ENCODE data around the gene RIMS4. TPM values are rescaled to one million over a fixed set of nuclear protein-coding genes. Genes with fewer than 3 reads are reported as not detected.

RIMS4 gene
- polyA plus RNA-seq, 1 experiment, result not detected

DNA sequence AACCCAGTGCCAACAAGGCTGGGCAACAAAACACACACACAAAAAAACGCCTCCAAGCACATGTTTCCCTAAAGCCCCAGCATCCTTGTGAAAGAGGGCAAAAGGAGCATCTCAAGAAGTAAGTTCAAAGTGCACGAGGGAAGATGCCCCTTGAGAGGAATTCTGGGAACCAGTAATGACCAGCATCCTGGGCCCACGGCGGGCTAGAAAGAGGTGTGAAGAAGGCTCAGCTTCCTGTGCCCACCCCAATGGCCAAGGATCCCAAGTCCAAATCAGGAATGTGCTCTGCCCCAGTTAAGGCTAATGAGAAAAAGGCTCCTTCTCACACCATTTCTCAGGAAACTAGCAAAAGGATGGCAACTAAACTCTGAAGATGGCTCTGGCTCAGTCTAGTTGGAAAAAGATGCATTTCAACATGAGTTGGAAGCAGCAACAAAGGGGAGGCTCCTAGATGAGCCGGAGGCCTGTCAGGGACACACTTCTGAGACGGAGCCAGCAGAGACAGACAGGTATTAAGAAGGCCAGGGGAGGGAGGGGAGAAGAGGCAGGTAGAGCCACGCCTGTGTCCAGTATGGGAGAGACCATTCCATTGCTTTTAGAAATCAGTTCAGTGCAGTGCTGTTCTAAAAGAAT is 3.2 kb downstream of the RIMS4 start:
- Histone ChIP-seq H3K27ac (ENCODE audit: low read depth, low read length) (no peak overlapping the region), H3K9me3 (ENCODE audit: control insufficient read depth, insufficient read depth, low read length) (peaks cover 6% of the 10 kb centered on the region), H3K27me3 (ENCODE audit: control insufficient read depth, insufficient read depth, low read length) (peaks cover 51% of the 10 kb centered on the region), H3K4me3 (ENCODE audit: low read depth, low read length) (no peak overlapping the region)
- TF ChIP-seq, protein P1, sequence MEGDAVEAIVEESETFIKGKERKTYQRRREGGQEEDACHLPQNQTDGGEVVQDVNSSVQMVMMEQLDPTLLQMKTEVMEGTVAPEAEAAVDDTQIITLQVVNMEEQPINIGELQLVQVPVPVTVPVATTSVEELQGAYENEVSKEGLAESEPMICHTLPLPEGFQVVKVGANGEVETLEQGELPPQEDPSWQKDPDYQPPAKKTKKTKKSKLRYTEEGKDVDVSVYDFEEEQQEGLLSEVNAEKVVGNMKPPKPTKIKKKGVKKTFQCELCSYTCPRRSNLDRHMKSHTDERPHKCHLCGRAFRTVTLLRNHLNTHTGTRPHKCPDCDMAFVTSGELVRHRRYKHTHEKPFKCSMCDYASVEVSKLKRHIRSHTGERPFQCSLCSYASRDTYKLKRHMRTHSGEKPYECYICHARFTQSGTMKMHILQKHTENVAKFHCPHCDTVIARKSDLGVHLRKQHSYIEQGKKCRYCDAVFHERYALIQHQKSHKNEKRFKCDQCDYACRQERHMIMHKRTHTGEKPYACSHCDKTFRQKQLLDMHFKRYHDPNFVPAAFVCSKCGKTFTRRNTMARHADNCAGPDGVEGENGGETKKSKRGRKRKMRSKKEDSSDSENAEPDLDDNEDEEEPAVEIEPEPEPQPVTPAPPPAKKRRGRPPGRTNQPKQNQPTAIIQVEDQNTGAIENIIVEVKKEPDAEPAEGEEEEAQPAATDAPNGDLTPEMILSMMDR (IDR thresholded peaks at IDR 0.05; ENCODE audit: low read depth, low read length), result no peak
- DNase-seq (ENCODE audit: low read depth, low spot score), result no peak
- CTCF ChIA-PET, result no interaction called here
- POLR2A ChIA-PET, result no interaction called here

GRCh38 chr20:44805979-44806620 is 4.2 kb downstream of the RIMS4 start:
- TF ChIP-seq, protein P1 (IDR thresholded peaks at IDR 0.05; ENCODE audit: low read depth, low read length), result no peak
- Histone ChIP-seq H3K27me3 (ENCODE audit: control insufficient read depth, insufficient read depth, low read length) (peaks cover 45% of the 10 kb centered on the region), H3K4me3 (ENCODE audit: low read depth, low read length) (no peak overlapping the region), H3K27ac (ENCODE audit: low read depth, low read length) (no peak overlapping the region), H3K9me3 (ENCODE audit: control insufficient read depth, insufficient read depth, low read length) (peaks cover 6% of the 10 kb centered on the region; the same call in 1 of the 2 replicates)
- POLR2A ChIA-PET, result no interaction called here
- no peak for DNase-seq (ENCODE audit: low read depth, low spot score)
- CTCF ChIA-PET, result interaction anchor here (0.6 kb wide), 1 partner anchor 58 kb away, joined by 3 read pairs; no protein-coding TSS in a partner anchor

DNA sequence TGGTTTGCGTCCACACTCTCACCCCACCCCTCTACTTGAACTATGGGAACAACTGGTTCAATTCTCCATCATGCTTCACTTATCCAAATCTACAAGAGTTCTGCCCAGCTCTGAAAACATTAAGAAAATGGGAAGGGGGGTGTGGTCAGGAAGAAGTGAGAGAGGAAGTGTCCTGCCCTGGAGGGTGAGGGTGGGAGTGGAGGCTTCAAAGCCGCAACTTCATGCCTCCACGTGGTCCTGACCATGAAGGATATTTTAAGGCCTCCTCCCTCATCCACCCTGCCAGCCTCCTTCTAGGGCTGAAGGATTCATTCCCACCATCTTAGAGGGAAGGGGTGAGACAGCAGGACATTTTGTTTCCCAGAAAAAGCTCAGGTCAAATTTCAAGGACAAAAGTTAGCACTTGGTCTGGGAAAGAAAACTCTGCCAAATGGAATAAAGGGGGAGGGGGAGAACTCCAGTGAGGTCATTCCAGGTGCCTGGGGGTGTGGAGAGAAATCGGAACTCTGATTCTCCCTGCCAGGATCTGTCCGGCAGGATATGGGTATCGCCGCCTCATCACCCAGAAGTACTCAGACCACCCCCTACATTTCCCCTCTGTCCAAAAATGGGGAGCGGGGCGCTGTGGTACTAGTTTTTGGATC is 4.9 kb downstream of the RIMS4 start:
- CTCF ChIA-PET, result interaction anchor here (0.6 kb wide), 1 partner anchor 58 kb away, joined by 3 read pairs; no protein-coding TSS in a partner anchor
- POLR2A ChIA-PET, result no interaction called here
- H3K27ac ChIP-seq (ENCODE audit: low read depth, low read length), result no peak overlapping the region
- peaks cover 6% of the 10 kb centered on the region; the same call in 1 of the 2 replicates for H3K9me3 ChIP-seq (ENCODE audit: control insufficient read depth, insufficient read depth, low read length)
- peaks cover 42% of the 10 kb centered on the region for H3K27me3 ChIP-seq (ENCODE audit: control insufficient read depth, insufficient read depth, low read length)
- no peak for DNase-seq (ENCODE audit: low read depth, low spot score)
- H3K4me3 ChIP-seq (ENCODE audit: low read depth, low read length), result no peak overlapping the region
- TF ChIP-seq, protein P1 (IDR thresholded peaks at IDR 0.05; ENCODE audit: low read depth, low read length), result no peak

DNA sequence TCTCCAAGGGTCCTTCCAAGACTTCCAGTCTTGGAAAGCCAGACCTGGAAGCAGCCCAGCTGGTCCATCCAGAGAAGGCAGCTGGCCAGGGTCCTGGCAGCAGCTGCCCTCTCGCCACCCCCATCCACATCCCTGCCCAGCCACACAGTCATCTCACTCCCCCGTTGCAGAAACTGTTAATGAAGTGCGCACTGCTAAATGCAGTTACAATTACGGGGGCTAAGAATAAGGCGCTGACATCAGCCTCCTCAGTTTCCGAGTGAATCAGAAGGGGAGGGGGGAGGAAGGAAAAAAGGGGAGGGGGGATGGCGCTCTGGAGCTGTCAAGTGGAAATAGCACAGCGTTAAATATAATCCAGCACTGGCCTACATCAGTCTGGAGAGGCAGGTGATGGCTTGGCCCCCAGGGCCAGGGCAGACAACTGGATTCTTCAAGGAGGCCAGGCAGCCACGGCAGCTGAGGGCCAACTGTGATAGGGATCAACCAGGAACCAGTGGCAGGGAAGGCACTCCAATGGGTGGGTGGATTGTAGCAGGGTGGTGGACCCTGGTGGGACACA is 6.9 kb downstream of the RIMS4 start:
- no peaks in the 10 kb centered on the region for H3K9me3 ChIP-seq (ENCODE audit: control insufficient read depth, insufficient read depth, low read length)
- no peak overlapping the region for H3K27ac ChIP-seq (ENCODE audit: low read depth, low read length)
- no peak overlapping the region for H3K4me3 ChIP-seq (ENCODE audit: low read depth, low read length)
- POLR2A ChIA-PET, result no interaction called here
- TF ChIP-seq, protein P1 (IDR thresholded peaks at IDR 0.05; ENCODE audit: low read depth, low read length), result no peak
- CTCF ChIA-PET, result interaction anchor here (0.6 kb wide), 1 partner anchor 585 kb away, joined by 3 read pairs; no protein-coding TSS in a partner anchor
- DNase-seq (ENCODE audit: low read depth, low spot score), result no peak
- peaks cover 26% of the 10 kb centered on the region for H3K27me3 ChIP-seq (ENCODE audit: control insufficient read depth, insufficient read depth, low read length)
